Thyroid gland (tissue), 4 donors: Measurements from ENCODE around the gene PDHA1.

Experiments
- POLR2A ChIP-seq, 2 donors: fragments of 450-650 bp; IDR thresholded peaks; one replicate each; pipeline ENCODE4 v1.6.1; 2017; ENCODE audit warnings: antibody characterized with exemption in 2 of 2, mild to moderate bottlenecking in 2 of 2, moderate library complexity in 1 of 2
- TF ChIP-seq, protein P1 (sequence below), 6 experiments: fragments of 200-600 bp in 3 of 6; fragments of 450-650 bp in 3 of 6; sonication (generic) in 3 of 6; IDR thresholded peaks; one replicate each; pipeline ENCODE4 v1.5.1; 2016 to 2019; ENCODE audit warnings: antibody characterized with exemption in 6 of 6, mild to moderate bottlenecking in 2 of 6, inconsistent platforms in 1 of 6, moderate library complexity in 1 of 6

DNA sequence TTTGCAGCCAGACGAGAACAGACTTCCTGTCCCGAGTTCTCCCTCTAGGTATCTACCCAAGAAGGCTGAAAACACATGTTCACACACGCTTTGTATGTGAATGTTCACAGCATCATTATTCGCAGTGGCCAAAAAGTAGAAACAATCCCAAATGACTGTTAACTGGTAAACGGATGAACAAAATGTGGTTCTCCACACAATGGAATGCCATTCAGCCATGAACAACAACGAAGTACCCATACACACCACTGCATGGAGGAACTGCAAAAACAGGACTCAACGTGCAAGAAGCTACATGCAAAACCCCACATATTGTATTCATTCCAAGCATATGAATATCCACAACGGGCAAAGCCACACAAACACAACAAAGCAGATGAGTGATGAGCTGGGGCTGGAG lies 45.0 kb downstream of the PDHA1 start:
- TF ChIP-seq, protein P1, sequence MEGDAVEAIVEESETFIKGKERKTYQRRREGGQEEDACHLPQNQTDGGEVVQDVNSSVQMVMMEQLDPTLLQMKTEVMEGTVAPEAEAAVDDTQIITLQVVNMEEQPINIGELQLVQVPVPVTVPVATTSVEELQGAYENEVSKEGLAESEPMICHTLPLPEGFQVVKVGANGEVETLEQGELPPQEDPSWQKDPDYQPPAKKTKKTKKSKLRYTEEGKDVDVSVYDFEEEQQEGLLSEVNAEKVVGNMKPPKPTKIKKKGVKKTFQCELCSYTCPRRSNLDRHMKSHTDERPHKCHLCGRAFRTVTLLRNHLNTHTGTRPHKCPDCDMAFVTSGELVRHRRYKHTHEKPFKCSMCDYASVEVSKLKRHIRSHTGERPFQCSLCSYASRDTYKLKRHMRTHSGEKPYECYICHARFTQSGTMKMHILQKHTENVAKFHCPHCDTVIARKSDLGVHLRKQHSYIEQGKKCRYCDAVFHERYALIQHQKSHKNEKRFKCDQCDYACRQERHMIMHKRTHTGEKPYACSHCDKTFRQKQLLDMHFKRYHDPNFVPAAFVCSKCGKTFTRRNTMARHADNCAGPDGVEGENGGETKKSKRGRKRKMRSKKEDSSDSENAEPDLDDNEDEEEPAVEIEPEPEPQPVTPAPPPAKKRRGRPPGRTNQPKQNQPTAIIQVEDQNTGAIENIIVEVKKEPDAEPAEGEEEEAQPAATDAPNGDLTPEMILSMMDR (IDR thresholded peaks at IDR 0.05): no peak
- no peak for TF ChIP-seq POLR2A (IDR thresholded peaks at IDR 0.05)
